Measurements from ENCODE around the gene MACROH2A2. TPM values are rescaled to one million over a fixed set of nuclear protein-coding genes. Genes with fewer than 3 reads are reported as not detected.
A peak's percentile ranks its signal among the peaks of the same experiment; 100 is the strongest.

Gene MACROH2A2
- total RNA-seq, 2 experiments from 2014 or later, result 2.2 TPM

GRCh38 chr10:70137927-70138883, 85.6 kb downstream of the MACROH2A2 start:
- H3K4me1 ChIP-seq (ENCODE audit: insufficient read depth, low read length), result peaks cover 1% of the 10 kb centered on the region
- intact Hi-C loops (cut with DNase I, micrococcal nuclease), result no loop called here
- H3K36me3 ChIP-seq (ENCODE audit: insufficient read depth, low read length), result peaks cover 13% of the 10 kb centered on the region
- H3K27ac ChIP-seq (ENCODE audit: low read depth in 1 of 2, low read length in 2 of 2), result no peak overlapping the region
- DNase-seq, result no peak
- no peak for TF ChIP-seq CTCF (IDR thresholded peaks at IDR 0.05)
- CTCF ChIA-PET, result no interaction called here
- H3K27ac Mint-ChIP-seq, result peak overlapping the region; percentile 36
- H3K4me3 ChIP-seq (ENCODE audit: low read length), result no peak overlapping the region
- peaks cover 20% of the 10 kb centered on the region for H3K36me3 Mint-ChIP-seq (ENCODE audit: low read depth)
- ATAC-seq (ENCODE audit: poor library complexity), result no peak
- H3K27me3 ChIP-seq (ENCODE audit: control insufficient read depth in 1 of 2, insufficient read depth in 2 of 2, low read length in 2 of 2), result no peaks in the 10 kb centered on the region
- H3K27me3 Mint-ChIP-seq, result no peaks in the 10 kb centered on the region
- POLR2A ChIA-PET, result no interaction called here
- H3K9me3 ChIP-seq (ENCODE audit: control insufficient read depth in 1 of 2, insufficient read depth in 1 of 2, low read length in 2 of 2), result no peaks in the 10 kb centered on the region
- peaks cover 18% of the 10 kb centered on the region for H3K4me1 Mint-ChIP-seq (ENCODE audit: low read depth)
- no peak overlapping the region for H3K4me3 Mint-ChIP-seq
- no peaks in the 10 kb centered on the region for H3K9me3 Mint-ChIP-seq

- DNase-seq, result no peak
- CTCF ChIA-PET, result no interaction called here
- Mint-ChIP-seq H3K27ac (no peak overlapping the region), H3K27me3 (no peaks in the 10 kb centered on the region), H3K36me3 (ENCODE audit: low read depth) (peaks cover 20% of the 10 kb centered on the region), H3K4me1 (ENCODE audit: low read depth) (peaks cover 25% of the 10 kb centered on the region), H3K9me3 (no peaks in the 10 kb centered on the region), H3K4me3 (no peak overlapping the region)
- TF ChIP-seq CTCF (IDR thresholded peaks at IDR 0.05), result no peak
- Histone ChIP-seq H3K36me3 (ENCODE audit: insufficient read depth, low read length) (peaks cover 13% of the 10 kb centered on the region), H3K4me3 (ENCODE audit: low read length) (no peak overlapping the region), H3K27ac (ENCODE audit: low read depth in 1 of 2, low read length in 2 of 2) (no peak overlapping the region), H3K27me3 (ENCODE audit: control insufficient read depth in 1 of 2, insufficient read depth in 2 of 2, low read length in 2 of 2) (no peaks in the 10 kb centered on the region), H3K9me3 (ENCODE audit: control insufficient read depth in 1 of 2, insufficient read depth in 1 of 2, low read length in 2 of 2) (no peaks in the 10 kb centered on the region), H3K4me1 (ENCODE audit: insufficient read depth, low read length) (peaks cover 12% of the 10 kb centered on the region)
- intact Hi-C loops (cut with DNase I, micrococcal nuclease), result no loop called here
- ATAC-seq (ENCODE audit: poor library complexity), result no peak
- POLR2A ChIA-PET, result no interaction called here
Observed at GRCh38 chr10:70139151-70139996, 86.7 kb downstream of the MACROH2A2 start.

GRCh38 chr10:70139997-70140250, 87.3 kb downstream of the MACROH2A2 start:
- H3K4me3 ChIP-seq (ENCODE audit: low read length), result no peak overlapping the region
- H3K27me3 ChIP-seq (ENCODE audit: control insufficient read depth in 1 of 2, insufficient read depth in 2 of 2, low read length in 2 of 2), result no peaks in the 10 kb centered on the region
- H3K27ac ChIP-seq (ENCODE audit: low read depth in 1 of 2, low read length in 2 of 2), result no peak overlapping the region
- no peaks in the 10 kb centered on the region for H3K9me3 ChIP-seq (ENCODE audit: control insufficient read depth in 1 of 2, insufficient read depth in 1 of 2, low read length in 2 of 2)
- Mint-ChIP-seq H3K4me3 (no peak overlapping the region), H3K27me3 (no peaks in the 10 kb centered on the region), H3K36me3 (ENCODE audit: low read depth) (peaks cover 20% of the 10 kb centered on the region), H3K27ac (no peak overlapping the region), H3K9me3 (no peaks in the 10 kb centered on the region), H3K4me1 (ENCODE audit: low read depth) (peaks cover 30% of the 10 kb centered on the region)
- ChIA-PET POLR2A (no interaction called here), CTCF (no interaction called here)
- H3K4me1 ChIP-seq (ENCODE audit: insufficient read depth, low read length), result peaks cover 17% of the 10 kb centered on the region
- DNase-seq (no peak), ATAC-seq (ENCODE audit: poor library complexity) (no peak)
- TF ChIP-seq CTCF (IDR thresholded peaks at IDR 0.05), result no peak
- intact Hi-C loops (cut with DNase I, micrococcal nuclease), result loop anchor here in 1 of 2 experiments (10.0 kb wide), 3 partner anchors 175 to 675 kb away; partner anchors contain the start of gene SGPL1
- peaks cover 13% of the 10 kb centered on the region for H3K36me3 ChIP-seq (ENCODE audit: insufficient read depth, low read length)
